ENCODE measurements around the gene PAX6.
"Not testable (repeated sequence)": the region's sequence is repeated elsewhere in the genome, so short reads cannot be mapped to it uniquely, and the experiment has no call there.

Gene PAX6

GRCh38 chr11:31761636-31762035, 49.5 kb downstream of the PAX6 start:
- DNase-seq (ENCODE audit: extremely low read depth, low read depth): no peak
- no peak overlapping the region for H3K4me3 ChIP-seq (replicated peaks; ENCODE audit: low read depth, low read length)
- no peak for TF ChIP-seq CTCF (IDR thresholded peaks at IDR 0.05; ENCODE audit: low read depth, low read length, missing control alignments)

- DNase-seq (ENCODE audit: extremely low read depth, low read depth): no peak
- H3K4me3 ChIP-seq (replicated peaks; ENCODE audit: low read depth, low read length): no peak overlapping the region
- no peak for TF ChIP-seq CTCF (IDR thresholded peaks at IDR 0.05; ENCODE audit: low read depth, low read length, missing control alignments)
Observed at GRCh38 chr11:31757260-31757835, 53.8 kb downstream of the PAX6 start.

- no peak for DNase-seq (ENCODE audit: extremely low read depth, low read depth)
- no peak for TF ChIP-seq CTCF (IDR thresholded peaks at IDR 0.05; ENCODE audit: low read depth, low read length, missing control alignments)
- H3K4me3 ChIP-seq (replicated peaks; ENCODE audit: low read depth, low read length): no peak overlapping the region
Observed at GRCh38 chr11:31747581-31747980, 63.5 kb downstream of the PAX6 start.

- not testable (repeated sequence) for DNase-seq (ENCODE audit: extremely low read depth, low read depth); H3K4me3 ChIP-seq (replicated peaks; ENCODE audit: low read depth, low read length)
Observed at GRCh38 chr11:31740731-31741368, 70.3 kb downstream of the PAX6 start.

- no peak overlapping the region for H3K4me3 ChIP-seq (replicated peaks; ENCODE audit: low read depth, low read length)
- TF ChIP-seq CTCF (IDR thresholded peaks at IDR 0.05; ENCODE audit: low read depth, low read length, missing control alignments): no peak
- DNase-seq (ENCODE audit: extremely low read depth, low read depth): no peak
Observed at GRCh38 chr11:31740131-31740530, 71.0 kb downstream of the PAX6 start.
